ENCODE results near the gene XPNPEP1. TPM values are rescaled to one million over a fixed set of nuclear protein-coding genes. Genes with fewer than 3 reads are reported as not detected.

The XPNPEP1 gene
- total RNA-seq, 1 donor from 2014 or later = 35.7 TPM

- no peak for TF ChIP-seq CTCF (IDR thresholded peaks at IDR 0.05; ENCODE audit: borderline replicate concordance)
Observed at GRCh38 chr10:109863775-109864174, 59.5 kb downstream of the XPNPEP1 start.

GRCh38 chr10:109862738-109863137 lies 60.6 kb downstream of the XPNPEP1 start:
- no peak for TF ChIP-seq CTCF (IDR thresholded peaks at IDR 0.05; ENCODE audit: borderline replicate concordance)
- no peak for DNase-seq
- H3K36me3 ChIP-seq = peaks cover 51% of the 10 kb centered on the region
- no peak overlapping the region for H3K4me3 ChIP-seq
- no peaks in the 10 kb centered on the region for H3K27me3 ChIP-seq (ENCODE audit: low read depth)
- peaks cover 11% of the 10 kb centered on the region for H3K4me1 ChIP-seq
- intact Hi-C loops (cut with micrococcal nuclease) = no loop called here
- no peak overlapping the region for H3K27ac ChIP-seq (replicated peaks)
- peaks cover 18% of the 10 kb centered on the region for H3K9me3 ChIP-seq (replicated peaks)

More at GRCh38 chr10:109863775-109864174, 59.5 kb downstream of the XPNPEP1 start:
- intact Hi-C loops (cut with micrococcal nuclease) = no loop called here
- DNase-seq = no peak
- Histone ChIP-seq H3K9me3 (replicated peaks) (peaks cover 18% of the 10 kb centered on the region), H3K27ac (replicated peaks) (no peak overlapping the region), H3K36me3 (peaks cover 62% of the 10 kb centered on the region), H3K4me1 (peaks cover 11% of the 10 kb centered on the region), H3K4me3 (no peak overlapping the region), H3K27me3 (ENCODE audit: low read depth) (no peaks in the 10 kb centered on the region)

GRCh38 chr10:109862041-109862440 lies 61.3 kb downstream of the XPNPEP1 start:
- intact Hi-C loops (cut with micrococcal nuclease) = no loop called here
- Histone ChIP-seq H3K27me3 (ENCODE audit: low read depth) (no peaks in the 10 kb centered on the region), H3K4me1 (peaks cover 6% of the 10 kb centered on the region), H3K36me3 (peaks cover 44% of the 10 kb centered on the region), H3K27ac (replicated peaks) (no peak overlapping the region), H3K4me3 (no peak overlapping the region), H3K9me3 (replicated peaks) (peaks cover 18% of the 10 kb centered on the region)
- no peak for DNase-seq
- no peak for TF ChIP-seq CTCF (IDR thresholded peaks at IDR 0.05; ENCODE audit: borderline replicate concordance)

GRCh38 chr10:109861081-109861480 lies 62.2 kb downstream of the XPNPEP1 start:
- H3K27me3 ChIP-seq (ENCODE audit: low read depth) = no peaks in the 10 kb centered on the region
- intact Hi-C loops (cut with micrococcal nuclease) = no loop called here
- no peak overlapping the region for H3K4me3 ChIP-seq
- H3K9me3 ChIP-seq (replicated peaks) = peaks cover 18% of the 10 kb centered on the region
- DNase-seq = no peak
- no peaks in the 10 kb centered on the region for H3K4me1 ChIP-seq
- peaks cover 35% of the 10 kb centered on the region for H3K36me3 ChIP-seq
- no peak overlapping the region for H3K27ac ChIP-seq (replicated peaks)
- no peak for TF ChIP-seq CTCF (IDR thresholded peaks at IDR 0.05; ENCODE audit: borderline replicate concordance)

- no peak for TF ChIP-seq CTCF (IDR thresholded peaks at IDR 0.05; ENCODE audit: borderline replicate concordance)
- DNase-seq = no peak
- Histone ChIP-seq H3K9me3 (replicated peaks) (peaks cover 18% of the 10 kb centered on the region), H3K36me3 (peaks cover 16% of the 10 kb centered on the region), H3K27ac (replicated peaks) (no peak overlapping the region), H3K27me3 (ENCODE audit: low read depth) (no peaks in the 10 kb centered on the region), H3K4me1 (no peaks in the 10 kb centered on the region), H3K4me3 (no peak overlapping the region)
- intact Hi-C loops (cut with micrococcal nuclease) = no loop called here
Observed at GRCh38 chr10:109859221-109859620, 64.1 kb downstream of the XPNPEP1 start.

- H3K27ac ChIP-seq (replicated peaks) = no peak overlapping the region
- no peaks in the 10 kb centered on the region for H3K27me3 ChIP-seq (ENCODE audit: low read depth)
- intact Hi-C loops (cut with micrococcal nuclease) = no loop called here
- DNase-seq = no peak
- no peaks in the 10 kb centered on the region for H3K9me3 ChIP-seq (replicated peaks)
- no peaks in the 10 kb centered on the region for H3K36me3 ChIP-seq
- H3K4me3 ChIP-seq = no peak overlapping the region
- peaks cover 10% of the 10 kb centered on the region for H3K4me1 ChIP-seq
- no peak for TF ChIP-seq CTCF (IDR thresholded peaks at IDR 0.05; ENCODE audit: borderline replicate concordance)
Observed at GRCh38 chr10:109855746-109856145, 67.6 kb downstream of the XPNPEP1 start.
